GM15510 (cell line): ENCODE measurements around the gene PRAMEF26.
"Not testable (repeated sequence)": the region's sequence is repeated elsewhere in the genome, so short reads cannot be mapped to it uniquely, and the experiment has no call there.

Source experiments
- POLR2A ChIP-seq: IDR thresholded peaks from 3 replicates; pipeline ENCODE4 v1.6.1; 2011; ENCODE audit warnings: borderline replicate concordance; ENCODE audit not compliant: insufficient read length; ENCODE audit errors: extremely low read depth

Gene PRAMEF26

DNA sequence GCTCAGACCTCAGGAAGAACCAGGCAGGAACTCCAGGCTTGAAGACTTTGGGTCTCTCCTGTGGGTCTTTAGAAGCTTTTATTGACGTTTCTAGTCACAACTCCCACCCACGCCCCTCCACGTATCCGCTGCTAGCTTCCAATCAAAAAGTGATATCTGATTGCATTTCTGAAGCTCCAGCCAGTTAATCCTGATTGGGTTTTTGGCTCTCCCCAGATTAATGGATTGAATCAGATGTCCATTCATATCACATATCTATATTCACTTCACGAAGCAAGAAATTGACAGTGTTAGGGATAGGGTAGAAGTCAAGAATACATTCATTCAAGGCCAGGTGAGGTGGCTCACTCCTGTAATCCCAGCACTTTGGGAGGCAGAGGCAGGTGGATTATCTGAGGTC is at the start of gene PRAMEF26:
PRAMEF26 (minus strand) TSS at position 101 of the 400 bp plus-strand sequence. CDS start 2,914 bp downstream, outside the sequence.
- TF ChIP-seq POLR2A, result not testable (repeated sequence)

GRCh38 chr1:13201309-13201708 is 45.5 kb upstream of the PRAMEF26 start, which contains the start of gene PRAMEF13:
Gene PRAMEF13, minus strand, starts transcription at chr1:13201409. Its CDS starts 1,820 bp downstream, at chr1:13199589.
- TF ChIP-seq POLR2A, result not testable (repeated sequence)

GRCh38 chr1:13171548-13171947 is 15.7 kb upstream of the PRAMEF26 start, which contains the start of gene PRAMEF9:
Gene PRAMEF9, plus strand, starts transcription at chr1:13171848. Its CDS starts 3,433 bp downstream, at chr1:13175281.
- not testable (repeated sequence) for TF ChIP-seq POLR2A

DNA sequence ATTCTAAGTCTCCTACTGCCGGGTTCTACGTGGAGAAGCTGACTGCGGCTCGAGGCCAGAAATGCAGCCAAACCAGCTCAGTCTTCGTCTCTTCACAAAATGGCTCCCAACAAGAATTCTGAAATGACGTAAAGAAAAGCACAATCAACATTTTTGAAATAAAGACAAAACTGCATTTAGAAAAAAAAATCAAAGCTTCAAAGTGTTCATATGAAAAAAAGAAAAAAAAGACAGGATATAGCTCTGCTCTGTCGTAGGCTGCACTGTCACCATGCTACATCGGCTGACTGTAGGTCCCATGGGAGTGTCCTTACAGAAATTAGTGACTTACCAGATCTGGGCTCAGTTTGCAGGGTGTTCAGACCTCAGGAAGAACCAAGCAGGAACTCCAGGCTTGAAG is 9.7 kb upstream of the PRAMEF26 start, which contains the start of gene HNRNPCL4:
HNRNPCL4 (minus strand) TSS at position 101 of the 400 bp plus-strand sequence. CDS start 164 bp downstream, outside the sequence.
- TF ChIP-seq POLR2A, result not testable (repeated sequence)

- TF ChIP-seq POLR2A, result not testable (repeated sequence)
Measured at GRCh38 chr1:13116754-13117153, 39.1 kb downstream of the PRAMEF26 start, which contains the start of gene HNRNPCL2. Gene HNRNPCL2, minus strand, starts transcription at chr1:13116854. Its CDS starts 454 bp downstream, at chr1:13116400.
